AG09319 (cell line): Measurements from ENCODE around the gene STK38L.

Experiments
- DNase-seq: peaks from one replicate; pipeline ENCODE4 v3.0.0-alpha.2; 2010; ENCODE audit warnings: low read depth; ENCODE audit errors: extremely low read depth
- CTCF ChIP-seq: IDR thresholded peaks from 2 replicates; pipeline ENCODE4 v1.5.1; 2011; ENCODE audit warnings: low read depth, mild to moderate bottlenecking, inconsistent platforms, low read length, moderate library complexity

STK38L gene

GRCh38 chr12:27344246-27344645, 100.2 kb downstream of the STK38L start:
- no peak for TF ChIP-seq CTCF
- DNase-seq, result no peak

GRCh38 chr12:27344760-27345159, 100.7 kb downstream of the STK38L start:
- no peak for DNase-seq
- no peak for TF ChIP-seq CTCF

- TF ChIP-seq CTCF, result no peak
Measured at GRCh38 chr12:27345376-27345775, 101.3 kb downstream of the STK38L start.

GRCh38 chr12:27347779-27348178, 103.7 kb downstream of the STK38L start:
- no peak for TF ChIP-seq CTCF
- DNase-seq, result no peak

More at GRCh38 chr12:27345376-27345775, 101.3 kb downstream of the STK38L start:
- no peak for DNase-seq

- no peak for DNase-seq
- no peak for TF ChIP-seq CTCF
Measured at GRCh38 chr12:27351476-27351875, 107.4 kb downstream of the STK38L start.

- TF ChIP-seq CTCF, result no peak
Measured at GRCh38 chr12:27355486-27355885, 111.4 kb downstream of the STK38L start.

GRCh38 chr12:27355979-27356378, 111.9 kb downstream of the STK38L start:
- no peak for DNase-seq

More at GRCh38 chr12:27355486-27355885, 111.4 kb downstream of the STK38L start:
- no peak for DNase-seq

More at GRCh38 chr12:27355979-27356378, 111.9 kb downstream of the STK38L start:
- TF ChIP-seq CTCF, result no peak
